SK-N-SH (cell line): ENCODE data around the gene GDI2. TPM values are rescaled to one million over a fixed set of nuclear protein-coding genes. Genes with fewer than 3 reads are reported as not detected.

Source experiments
- CTCF ChIA-PET: fragments of 300-600, 350-600 bp; formaldehyde crosslinking; extraction: SDS; loops from one replicate; lab custom pipeline; 2021; lab: Yijun Ruan, JAX
- POLR2A ChIA-PET: fragments of 350-600 bp; sonication (Branson Sonifier 250); formaldehyde crosslinking; extraction: SDS; loops from one replicate; lab custom pipeline; 2020; ENCODE audit warnings: antibody characterized with exemption, inconsistent platforms; lab: Yijun Ruan, JAX
- DNase-seq: peaks from one replicate; pipeline ENCODE4 v3.0.0; 2012
- H2AFZ ChIP-seq: fragments of 200-600 bp; sonication (generic); 2 replicates; pipeline ENCODE4 v1.8.1; 2016; ENCODE audit warnings: antibody characterized with exemption, mild to moderate bottlenecking, low read depth
- H3F3A ChIP-seq: fragments of 200-600 bp; sonication (generic); replicated peaks from 2 replicates; pipeline ENCODE3; 2016; ENCODE audit warnings: antibody characterized with exemption, mild to moderate bottlenecking; ENCODE audit not compliant: insufficient read depth
- H3K27ac ChIP-seq, 2 experiments: fragments of 200-500 bp in 1 of 2; fragments of 200-600 bp in 1 of 2; sonication (Bioruptor generic) in 1 of 2; sonication (generic), shearing (Covaris generic) in 1 of 2; 2 replicates each; pipeline versions ENCODE4 v1.5.1 to v1.6.1; 2014 to 2016; ENCODE audit warnings: low read depth in 2 of 2, inconsistent platforms in 1 of 2, low read length in 1 of 2, mild to moderate bottlenecking in 1 of 2, mixed read lengths in 1 of 2
- H3K27me3 ChIP-seq: fragments of 200-600 bp; sonication (generic), shearing (Covaris generic); 2 replicates; pipeline ENCODE4 v1.6.1; 2016; ENCODE audit warnings: mixed run types; ENCODE audit not compliant: insufficient read depth
- H3K36me3 ChIP-seq, 2 experiments: fragments of 200-500 bp in 1 of 2; fragments of 200-600 bp in 1 of 2; sonication (Bioruptor generic) in 1 of 2; sonication (generic) in 1 of 2; replicated peaks in 1 of 2; 2 replicates each; pipeline versions ENCODE3 to v1.5.1; 2014 to 2016; ENCODE audit warnings: low read length in 1 of 2, mild to moderate bottlenecking in 1 of 2; ENCODE audit not compliant: insufficient read depth in 2 of 2, control insufficient read depth in 1 of 2
- H3K4me1 ChIP-seq, 2 experiments: fragments of 200-500 bp in 1 of 2; fragments of 200-600 bp in 1 of 2; sonication (Bioruptor generic) in 1 of 2; sonication (generic), shearing (Covaris generic) in 1 of 2; 2 replicates each; pipeline versions ENCODE4 v1.5.1 to v1.6.1; 2014 to 2016; ENCODE audit warnings: low read depth in 1 of 2, low read length in 1 of 2, mixed run types in 1 of 2; ENCODE audit not compliant: insufficient read depth in 2 of 2, control insufficient read depth in 1 of 2
- H3K4me2 ChIP-seq: fragments of 200-600 bp; sonication (generic), shearing (Covaris generic); 2 replicates; pipeline ENCODE4 v1.6.1; 2017; ENCODE audit warnings: mixed run types
- H3K4me3 ChIP-seq, 2 experiments: fragments of 200-500 bp in 1 of 2; fragments of 200-600 bp in 1 of 2; sonication (Bioruptor generic) in 1 of 2; sonication (generic), shearing (Covaris generic) in 1 of 2; 2 replicates each; pipeline versions ENCODE4 v1.5.1 to v1.8.1; 2014 to 2016; ENCODE audit warnings: low read depth in 2 of 2, inconsistent platforms in 1 of 2, low read length in 1 of 2, mild to moderate bottlenecking in 1 of 2, mixed read lengths in 1 of 2, moderate library complexity in 1 of 2
- H3K79me2 ChIP-seq: fragments of 200-600 bp; sonication (generic); 2 replicates; pipeline ENCODE4 v1.8.1; 2017; ENCODE audit warnings: mild to moderate bottlenecking; ENCODE audit not compliant: insufficient read depth
- H3K9ac ChIP-seq: fragments of 200-600 bp; sonication (generic); 2 replicates; pipeline ENCODE4 v1.6.1; 2017; ENCODE audit warnings: mixed run types
- H3K9me2 ChIP-seq: fragments of 200-600 bp; sonication (generic); 2 replicates; pipeline ENCODE4 v1.6.1; 2017; ENCODE audit warnings: mixed run types
- H3K9me3 ChIP-seq: fragments of 200-600 bp; sonication (generic); 2 replicates; pipeline ENCODE4 v1.6.1; 2017; ENCODE audit warnings: mixed run types, mild to moderate bottlenecking, moderate library complexity
- H4K20me1 ChIP-seq: fragments of 200-600 bp; sonication (generic); 2 replicates; pipeline ENCODE4 v1.6.1; 2017; ENCODE audit warnings: mild to moderate bottlenecking, mixed run types; ENCODE audit not compliant: insufficient read depth
- CHD2 ChIP-seq: fragments of 150-350 bp; IDR thresholded peaks from 2 replicates; pipeline ENCODE4 v1.6.1; 2018; ENCODE audit warnings: low read length; ENCODE audit not compliant: partially characterized antibody
- EP300 ChIP-seq, 2 experiments: IDR thresholded peaks; 2 replicates each; pipeline versions ENCODE4 v1.4.0 to v1.6.1; 2012; ENCODE audit warnings: borderline replicate concordance in 1 of 2, low read depth in 1 of 2, low read length in 1 of 2
- FOSL2 ChIP-seq: IDR thresholded peaks from 2 replicates; pipeline ENCODE4 v1.4.0; 2012; ENCODE audit warnings: low read depth, mild to moderate bottlenecking, moderate library complexity, borderline replicate concordance
- JUND ChIP-seq: IDR thresholded peaks from 2 replicates; pipeline ENCODE4 v1.4.0; 2012
- MEF2A ChIP-seq: IDR thresholded peaks from 2 replicates; pipeline ENCODE4 v1.4.0; 2012; ENCODE audit warnings: low read depth, borderline replicate concordance
- MXI1 ChIP-seq: IDR thresholded peaks from 2 replicates; pipeline ENCODE4 v1.6.1; 2012; ENCODE audit warnings: mild to moderate bottlenecking, low read depth, low read length, improper control_type of control experiment
- NFIC ChIP-seq: IDR thresholded peaks from 2 replicates; pipeline ENCODE4 v1.4.0; 2012; ENCODE audit warnings: borderline replicate concordance
- RFX5 ChIP-seq: IDR thresholded peaks from 2 replicates; pipeline ENCODE4 v1.6.1; 2012; ENCODE audit warnings: mild to moderate bottlenecking, improper control_type of control experiment, low read length
- RXRA ChIP-seq: IDR thresholded peaks from 2 replicates; pipeline ENCODE4 v1.4.0; 2012; ENCODE audit warnings: low read depth, mild to moderate bottlenecking, borderline replicate concordance
- SIN3A ChIP-seq: IDR thresholded peaks from 2 replicates; pipeline ENCODE4 v1.6.1; 2012; ENCODE audit warnings: low read depth, mild to moderate bottlenecking, low read length, moderate library complexity, borderline replicate concordance
- SMC3 ChIP-seq: IDR thresholded peaks from 2 replicates; pipeline ENCODE4 v1.6.1; 2012; ENCODE audit warnings: low read depth, low read length, improper control_type of control experiment
- TAF1 ChIP-seq: IDR thresholded peaks from 2 replicates; pipeline ENCODE4 v1.6.1; 2012; ENCODE audit warnings: low read depth, mild to moderate bottlenecking, low read length, moderate library complexity, borderline replicate concordance
- TEAD4 ChIP-seq: IDR thresholded peaks from 2 replicates; pipeline ENCODE4 v1.4.0; 2012; ENCODE audit warnings: mild to moderate bottlenecking, borderline replicate concordance; ENCODE audit not compliant: insufficient read depth
- YY1 ChIP-seq: IDR thresholded peaks from 2 replicates; pipeline ENCODE4 v1.4.0; 2012; ENCODE audit warnings: low read depth, mild to moderate bottlenecking
- ZBTB33 ChIP-seq: IDR thresholded peaks from 2 replicates; pipeline ENCODE4 v1.4.0; 2012; ENCODE audit warnings: low read depth, borderline replicate concordance
- WGBS: methylation state at CpG from one replicate; pipeline ENCODE4 v1.1.6; 2017; ENCODE audit warnings: low lambda C conversion rate; 5-methylcytosine and 5-hydroxymethylcytosine counted together
- polyA plus RNA-seq, 3 experiments: library from polyadenylated mRNA; depleted of rRNA; stranded (reverse); fragments of >200 nt; gene quantifications; 2 replicates each; pipeline ENCODE4 v1.2.3, GENCODE V29; 2012
- TF ChIP-seq, protein P1 (sequence below): fragments of 150-350 bp; IDR thresholded peaks from 2 replicates; pipeline ENCODE4 v1.6.1; 2017; ENCODE audit warnings: antibody characterized with exemption, low read length, low read depth, borderline replicate concordance
- TF ChIP-seq, protein P2 (sequence below): IDR thresholded peaks from 2 replicates; pipeline ENCODE4 v1.4.0; 2012; ENCODE audit warnings: low read depth

The GDI2 gene
- polyA plus RNA-seq, 1 of the 3 experiments (the other 2 are of a cell fraction) = 94.3 TPM

DNA sequence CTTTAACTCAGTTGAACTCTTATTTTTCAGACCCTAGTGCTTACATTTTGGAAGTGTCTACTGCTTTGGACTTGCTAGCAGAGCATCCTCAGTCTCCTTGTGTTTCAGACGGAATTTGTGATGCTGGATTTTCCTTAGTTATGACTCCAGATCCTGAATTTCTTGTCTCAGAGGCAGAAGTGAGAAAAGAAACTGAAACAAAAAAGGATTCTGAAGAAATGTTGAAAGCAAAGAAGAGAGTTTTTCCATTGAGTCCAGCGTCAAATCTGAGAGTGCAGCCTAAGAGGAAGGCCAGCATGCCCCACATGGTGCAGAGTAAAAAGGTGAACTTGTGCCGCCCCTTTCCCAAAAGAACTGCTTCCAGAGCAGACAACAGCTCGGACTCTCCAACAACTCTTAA is 82.5 kb downstream of the GDI2 start:
- WGBS = 98% methylated on average over 4 of the region's 4 CpGs
- H3F3A ChIP-seq = peaks cover 8% of the 10 kb centered on the region
- no peaks in the 10 kb centered on the region for H3K79me2 ChIP-seq
- H3K9me3 ChIP-seq = no peaks in the 10 kb centered on the region
- no peaks in the 10 kb centered on the region for H4K20me1 ChIP-seq
- no peak for DNase-seq
- no peak overlapping the region for H3K4me2 ChIP-seq
- H3K27ac ChIP-seq = no peak overlapping the region
- ChIA-PET CTCF (interaction anchor here (1.0 to 1.5 kb wide), 2 partner anchors 8 to 13 kb away, joined by 3 to 6 read pairs; no protein-coding TSS in a partner anchor), POLR2A (no interaction called here)
- no peaks in the 10 kb centered on the region for H3K4me1 ChIP-seq
- H3K4me3 ChIP-seq = no peak overlapping the region
- H2AFZ ChIP-seq = no peak overlapping the region
- peaks cover 56% of the 10 kb centered on the region in 2 experiments for H3K36me3 ChIP-seq
- TF ChIP-seq JUND = no peak
- no peak for TF ChIP-seq YY1
- TF ChIP-seq FOSL2 = no peak
- no peak for TF ChIP-seq TEAD4
- no peak for TF ChIP-seq EP300 (IDR thresholded peaks at IDR 0.05; ENCODE audit: borderline replicate concordance in 1 of 2, low read depth in 1 of 2, low read length in 1 of 2)
- TF ChIP-seq TAF1 = no peak
- no peak for TF ChIP-seq MEF2A
- no peak for TF ChIP-seq CHD2
- TF ChIP-seq, protein P1, sequence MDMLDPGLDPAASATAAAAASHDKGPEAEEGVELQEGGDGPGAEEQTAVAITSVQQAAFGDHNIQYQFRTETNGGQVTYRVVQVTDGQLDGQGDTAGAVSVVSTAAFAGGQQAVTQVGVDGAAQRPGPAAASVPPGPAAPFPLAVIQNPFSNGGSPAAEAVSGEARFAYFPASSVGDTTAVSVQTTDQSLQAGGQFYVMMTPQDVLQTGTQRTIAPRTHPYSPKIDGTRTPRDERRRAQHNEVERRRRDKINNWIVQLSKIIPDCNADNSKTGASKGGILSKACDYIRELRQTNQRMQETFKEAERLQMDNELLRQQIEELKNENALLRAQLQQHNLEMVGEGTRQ = no peak
- TF ChIP-seq RFX5 = no peak
- TF ChIP-seq MXI1 = no peak
- TF ChIP-seq, protein P2, sequence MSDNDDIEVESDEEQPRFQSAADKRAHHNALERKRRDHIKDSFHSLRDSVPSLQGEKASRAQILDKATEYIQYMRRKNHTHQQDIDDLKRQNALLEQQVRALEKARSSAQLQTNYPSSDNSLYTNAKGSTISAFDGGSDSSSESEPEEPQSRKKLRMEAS = no peak
- no peak for TF ChIP-seq SIN3A
- TF ChIP-seq SMC3 = no peak
- no peak for TF ChIP-seq ZBTB33
- H3K9me2 ChIP-seq = no peaks in the 10 kb centered on the region
- H3K27me3 ChIP-seq = no peaks in the 10 kb centered on the region
- no peak overlapping the region for H3K9ac ChIP-seq

DNA sequence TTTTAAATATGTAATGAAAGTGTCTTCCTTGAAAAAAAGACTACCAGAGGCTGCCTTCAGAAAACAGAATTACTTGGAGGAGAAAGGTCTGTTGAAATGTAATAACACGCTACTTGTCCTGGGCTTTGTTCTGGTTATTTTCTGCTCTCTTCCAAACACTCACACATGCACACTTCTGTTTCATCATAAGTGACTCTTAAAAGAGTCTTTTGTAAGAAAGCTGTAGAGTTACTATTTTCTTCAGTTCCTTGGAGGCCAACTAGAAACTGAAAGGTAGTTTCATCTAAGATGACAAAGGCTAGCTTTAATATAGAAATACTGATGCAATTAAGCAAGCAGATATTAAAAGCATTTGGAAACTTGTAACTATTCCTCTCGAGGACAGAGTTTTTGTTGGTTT is 89.5 kb downstream of the GDI2 start:
- no peaks in the 10 kb centered on the region for H4K20me1 ChIP-seq
- DNase-seq = no peak
- CTCF ChIA-PET = interaction anchor here (1.3 kb wide), 1 partner anchor 8 kb away, joined by 3 read pairs; no protein-coding TSS in a partner anchor
- no peak for TF ChIP-seq RXRA
- no peak for TF ChIP-seq TAF1
- no peak for TF ChIP-seq NFIC
- no peak for TF ChIP-seq SIN3A
- H3K4me1 ChIP-seq = no peaks in the 10 kb centered on the region
- WGBS = 93% methylated on average over 2 of the region's 2 CpGs
- no peaks in the 10 kb centered on the region for H3K9me2 ChIP-seq
- no peaks in the 10 kb centered on the region for H3F3A ChIP-seq
- H3K4me3 ChIP-seq = no peak overlapping the region
- H3K4me2 ChIP-seq = no peak overlapping the region
- no peak overlapping the region for H3K9ac ChIP-seq
- H2AFZ ChIP-seq = no peak overlapping the region
- peaks cover 14% of the 10 kb centered on the region; the same call in 1 of the 2 replicates for H3K79me2 ChIP-seq
- peaks cover 35 to 37% of the 10 kb centered on the region in 2 experiments for H3K36me3 ChIP-seq
- no peak overlapping the region for H3K27ac ChIP-seq
- POLR2A ChIA-PET = no interaction called here
- no peaks in the 10 kb centered on the region for H3K9me3 ChIP-seq
- H3K27me3 ChIP-seq = no peaks in the 10 kb centered on the region
